HG02642 (cell line): ENCODE data around the gene BEX4.
A peak's percentile ranks its signal among the peaks of the same experiment; 100 is the strongest.
"Not testable (repeated sequence)": the region's sequence is repeated elsewhere in the genome, so short reads cannot be mapped to it uniquely, and the experiment has no call there.

Source experiments
- ATAC-seq: cut with Tn5 transposase; IDR thresholded peaks from one replicate; pipeline ENCODE4 v1.9.1; 2021; ENCODE audit warnings: mild to moderate bottlenecking; ENCODE audit not compliant: unreplicated experiment, poor library complexity

Gene BEX4, protein sequence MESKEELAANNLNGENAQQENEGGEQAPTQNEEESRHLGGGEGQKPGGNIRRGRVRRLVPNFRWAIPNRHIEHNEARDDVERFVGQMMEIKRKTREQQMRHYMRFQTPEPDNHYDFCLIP

DNA sequence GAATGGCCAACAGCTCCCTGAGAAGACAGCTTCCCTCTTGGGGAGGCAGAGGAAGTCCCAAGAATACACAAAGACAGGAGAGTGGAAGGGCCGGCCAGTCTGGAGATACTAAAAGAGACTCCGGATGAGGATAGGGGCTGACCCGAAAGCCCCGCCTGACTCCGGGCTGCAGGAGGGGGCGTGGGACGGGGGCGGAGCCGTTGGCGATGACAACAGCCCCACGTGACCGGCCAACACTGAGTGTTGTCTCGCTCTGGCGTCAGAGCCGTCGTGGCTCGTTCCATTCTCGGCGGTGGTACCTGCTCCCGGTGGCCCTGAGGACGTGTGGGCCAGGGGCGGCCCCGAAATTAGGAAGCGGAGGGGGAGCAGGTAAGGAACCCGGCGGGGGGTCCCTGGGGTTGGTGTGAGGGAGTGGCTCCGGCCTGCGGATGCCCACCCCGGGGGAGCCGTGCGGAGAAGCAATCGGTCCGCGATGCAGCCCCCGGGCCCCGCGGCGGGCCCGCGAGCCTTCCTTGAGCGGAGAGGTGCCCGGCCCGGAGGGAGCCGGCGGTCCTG is at the start of gene BEX4:
Gene BEX4 (plus strand): TSS at position 239 of the 555 bp plus-strand sequence. CDS start 1,046 bp downstream, outside the sequence.
- peak; percentile 98 for ATAC-seq

GRCh38 chrX:103170216-103170615 is 44.7 kb upstream of the BEX4 start:
- ATAC-seq: no peak

DNA sequence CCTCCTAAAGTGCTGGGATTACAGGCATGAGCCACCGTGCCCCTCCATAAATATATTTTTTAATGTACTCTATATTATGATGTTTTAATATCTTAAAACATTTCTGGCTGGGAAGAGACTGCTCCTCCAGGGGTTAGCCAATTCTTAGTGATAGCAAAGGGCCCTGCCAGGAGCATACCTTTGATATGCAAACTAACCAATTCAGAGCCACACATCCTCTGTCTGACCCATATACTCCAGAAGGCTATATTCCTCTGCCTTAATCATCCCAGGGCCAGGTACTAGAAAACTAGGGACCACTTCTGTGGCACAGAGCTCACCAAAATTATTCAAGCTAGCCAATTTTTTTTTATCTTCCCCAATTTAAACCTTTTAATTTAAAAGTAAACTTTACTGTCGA is 43.6 kb upstream of the BEX4 start:
- ATAC-seq: no peak

DNA sequence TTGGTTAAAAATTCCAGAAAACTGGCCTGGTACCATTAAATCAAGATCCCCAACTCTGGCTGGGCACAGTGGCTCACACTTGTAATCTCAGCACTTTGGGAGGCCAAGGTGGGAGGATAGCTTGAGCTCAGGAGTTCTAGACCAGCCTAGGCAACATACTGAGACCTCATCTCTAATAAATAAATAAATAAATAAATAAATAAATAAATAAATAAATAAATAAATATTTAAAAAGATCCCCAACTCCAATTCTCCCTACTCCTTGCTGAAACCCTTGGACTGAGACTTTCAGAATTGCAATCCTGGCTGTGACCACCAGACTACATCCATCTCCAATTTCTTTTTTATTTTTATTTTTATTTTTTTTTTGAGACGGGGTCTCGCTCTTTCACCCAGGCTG is 39.7 kb upstream of the BEX4 start:
- ATAC-seq: not testable (repeated sequence)

GRCh38 chrX:103175944-103176753 is 38.8 kb upstream of the BEX4 start:
- peak; percentile 53 for ATAC-seq

GRCh38 chrX:103177556-103177955 is 37.4 kb upstream of the BEX4 start:
- ATAC-seq: no peak

- no peak for ATAC-seq
These were observed 31.0 kb upstream of the BEX4 start for GRCh38 chrX:103183912-103184311.

DNA sequence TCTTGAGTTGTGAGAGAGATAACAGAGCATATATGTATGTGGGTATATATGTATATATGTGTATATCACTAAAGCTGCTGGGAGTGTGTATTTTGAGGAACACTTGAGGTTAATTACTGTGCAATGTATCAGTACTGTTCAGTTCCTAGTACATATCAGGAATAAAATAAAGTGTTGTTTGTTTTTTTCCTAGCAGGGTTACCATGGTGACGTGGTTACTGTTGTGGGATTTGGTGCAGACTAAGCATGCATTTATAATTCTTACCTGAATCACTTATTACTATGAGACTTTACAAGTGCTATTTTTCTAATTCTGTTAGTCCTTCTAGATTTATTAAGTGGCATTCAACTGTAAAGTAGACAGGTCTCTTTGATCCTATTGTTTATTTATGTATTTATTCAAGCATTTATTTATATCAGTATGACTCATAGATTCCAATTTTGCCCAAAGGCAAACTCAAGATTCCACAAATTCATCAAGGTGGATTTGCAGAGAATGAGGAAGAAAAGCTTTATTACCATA is 26.9 kb upstream of the BEX4 start:
- ATAC-seq: no peak

DNA sequence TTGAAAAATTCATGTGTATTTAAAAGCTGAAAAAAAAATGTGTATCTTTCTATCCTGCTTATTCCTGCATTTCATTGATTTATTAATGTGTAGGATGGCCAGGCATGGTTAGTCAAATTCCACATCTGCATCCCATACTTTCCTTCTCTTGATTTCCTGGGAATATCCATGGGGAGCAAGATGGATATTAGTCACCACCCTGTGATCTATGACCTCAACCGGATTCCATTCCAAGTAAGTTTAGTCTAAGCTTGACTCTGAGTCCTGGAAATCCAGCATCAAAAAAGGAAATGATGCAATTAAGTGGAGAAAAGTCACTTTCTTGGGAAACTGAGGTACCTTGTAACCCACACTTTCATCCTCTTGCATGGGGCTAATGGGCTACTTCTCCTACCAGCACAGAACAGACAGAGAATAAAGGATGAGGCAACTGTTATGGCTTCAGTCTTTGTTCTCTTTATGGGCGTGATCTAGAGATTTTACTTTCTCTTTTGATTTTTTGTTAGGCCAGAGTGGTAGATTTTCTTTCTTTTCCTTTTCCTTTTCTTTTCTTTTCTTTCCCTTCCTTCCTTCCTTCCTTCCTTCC is 17.1 kb upstream of the BEX4 start:
- ATAC-seq: no peak

DNA sequence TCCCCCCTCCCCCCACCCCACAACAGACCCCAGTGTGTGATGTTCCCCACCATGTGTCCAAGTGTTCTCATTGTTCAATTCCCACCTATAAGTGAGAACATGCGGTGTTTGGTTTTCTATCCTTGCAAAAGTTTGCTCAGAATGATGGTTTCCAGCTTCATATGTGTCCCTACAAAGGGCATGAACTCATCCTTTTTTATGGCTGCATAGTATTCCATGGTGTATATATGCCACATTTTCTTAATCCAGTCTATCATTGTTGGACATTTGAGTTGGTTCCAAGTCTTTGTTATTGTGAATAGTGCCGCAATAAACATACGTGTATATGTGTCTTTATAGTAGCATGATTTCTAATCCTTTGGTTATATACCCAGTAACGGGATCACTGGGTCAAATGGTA is 16.2 kb upstream of the BEX4 start:
- ATAC-seq: not testable (repeated sequence)

DNA sequence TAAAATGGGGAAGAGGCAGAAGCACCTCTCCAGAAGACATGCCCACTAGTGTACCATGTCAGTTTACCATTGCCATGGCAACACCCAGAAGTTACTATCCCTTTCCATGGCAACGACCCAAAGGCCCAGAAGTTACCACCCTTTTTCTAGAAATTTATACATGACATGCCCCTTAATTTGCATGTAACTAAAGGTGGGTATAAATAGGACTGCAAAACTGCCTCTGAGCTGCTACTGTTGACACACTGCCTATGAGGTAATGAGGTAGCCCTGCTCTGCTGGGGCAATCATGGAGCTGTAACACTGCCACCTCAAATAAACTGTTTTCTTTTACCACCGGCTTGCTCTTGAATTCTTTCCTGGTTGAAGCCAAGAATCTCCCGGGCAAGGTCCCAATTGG is 13.9 kb upstream of the BEX4 start:
- no peak for ATAC-seq

DNA sequence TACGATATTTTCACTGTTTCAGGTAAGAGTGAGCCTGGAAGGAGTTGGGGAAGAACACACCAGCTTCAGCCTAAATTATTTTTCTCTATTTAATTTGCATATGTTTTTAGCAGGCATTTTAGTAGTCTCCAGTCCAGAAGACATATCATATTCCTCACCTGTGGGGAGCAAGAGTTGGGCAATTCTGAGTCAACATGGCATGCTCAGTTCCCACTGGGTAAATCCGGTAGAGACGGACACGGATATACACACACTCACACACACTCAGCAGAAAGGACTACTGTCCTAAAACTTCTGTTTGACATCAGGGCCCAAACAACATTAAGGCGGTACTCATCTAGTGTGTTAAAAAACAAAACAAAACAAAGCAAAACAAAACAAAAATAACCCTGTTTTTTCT is 4.9 kb upstream of the BEX4 start:
- no peak for ATAC-seq

- no peak for ATAC-seq
These were observed 3.7 kb upstream of the BEX4 start for GRCh38 chrX:103211012-103211715.

DNA sequence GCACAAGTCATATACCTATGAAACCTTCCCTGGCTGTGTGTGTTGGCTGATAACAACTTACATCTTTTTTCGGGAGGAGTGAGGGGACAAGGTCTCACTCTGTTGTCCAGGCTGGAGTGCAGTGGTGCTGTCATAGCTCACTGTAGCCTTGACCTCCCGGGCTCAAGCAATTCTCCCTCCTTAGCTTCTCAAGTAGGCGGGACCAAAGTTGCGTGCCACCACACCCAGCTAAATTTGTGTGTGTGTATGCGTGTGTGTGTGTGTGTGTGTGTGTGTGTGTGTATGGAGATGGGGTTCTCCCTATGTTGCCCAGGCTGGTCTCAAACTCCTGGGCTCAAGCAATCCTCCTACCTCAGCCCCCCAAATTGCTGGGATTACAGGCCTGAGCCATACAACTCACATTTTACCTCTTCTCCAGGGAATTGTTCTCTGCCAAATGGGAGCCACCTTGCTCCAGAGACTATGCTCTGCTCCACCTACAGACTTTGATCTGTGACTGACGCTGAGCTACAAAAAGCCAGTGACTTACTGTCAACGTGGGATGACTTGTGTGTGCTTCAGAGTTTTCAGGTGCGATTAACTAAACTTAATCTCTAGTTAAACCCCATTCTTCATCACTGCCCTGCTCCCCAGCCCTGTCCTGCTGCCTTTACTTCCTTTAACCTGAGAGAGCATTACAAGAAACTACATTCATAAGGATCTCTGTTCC is 2.0 kb upstream of the BEX4 start:
- ATAC-seq: no peak

GRCh38 chrX:103215425-103215991 is 600 bp downstream of the BEX4 start:
- ATAC-seq: peak; percentile 30

GRCh38 chrX:103220511-103221323 is 5.8 kb downstream of the BEX4 start:
- no peak for ATAC-seq

DNA sequence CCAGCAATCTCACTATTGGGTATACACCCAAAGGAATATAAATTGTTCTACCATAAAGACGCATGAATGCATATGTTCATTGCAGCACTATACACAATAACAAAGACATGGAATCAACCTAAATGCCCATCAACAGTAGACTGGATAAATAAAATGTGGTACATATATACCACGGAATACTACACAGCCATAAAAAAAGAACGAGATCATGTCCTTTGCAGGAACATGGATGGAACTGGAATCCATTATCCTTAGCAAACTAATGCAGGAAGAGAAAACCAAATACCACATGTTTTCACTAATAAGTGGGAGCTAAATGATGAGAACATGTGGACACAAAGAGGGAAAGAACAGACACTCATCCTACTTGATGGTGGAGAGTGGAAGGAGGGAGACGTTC is 11.0 kb downstream of the BEX4 start:
- ATAC-seq: not testable (repeated sequence)

DNA sequence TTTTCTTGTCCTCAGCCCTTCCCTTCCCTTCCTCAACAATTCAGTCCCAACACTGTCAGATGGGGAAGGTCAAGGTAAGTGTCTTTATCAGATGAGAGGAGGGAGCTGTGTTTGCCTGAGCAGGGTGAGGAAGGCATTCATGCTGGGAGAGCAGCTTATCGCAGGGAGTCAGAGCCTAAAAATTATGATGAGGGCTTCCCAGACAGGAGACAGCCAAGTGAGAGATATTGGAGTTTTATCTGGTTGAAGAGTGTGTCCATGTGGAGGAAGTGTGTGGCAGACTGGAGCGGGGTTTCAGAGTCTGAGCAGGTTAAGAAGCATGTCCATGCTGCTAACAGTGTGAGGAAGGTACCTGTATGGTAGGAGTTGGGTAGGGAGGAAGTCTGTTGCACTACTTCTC is 18.4 kb downstream of the BEX4 start:
- ATAC-seq: no peak

DNA sequence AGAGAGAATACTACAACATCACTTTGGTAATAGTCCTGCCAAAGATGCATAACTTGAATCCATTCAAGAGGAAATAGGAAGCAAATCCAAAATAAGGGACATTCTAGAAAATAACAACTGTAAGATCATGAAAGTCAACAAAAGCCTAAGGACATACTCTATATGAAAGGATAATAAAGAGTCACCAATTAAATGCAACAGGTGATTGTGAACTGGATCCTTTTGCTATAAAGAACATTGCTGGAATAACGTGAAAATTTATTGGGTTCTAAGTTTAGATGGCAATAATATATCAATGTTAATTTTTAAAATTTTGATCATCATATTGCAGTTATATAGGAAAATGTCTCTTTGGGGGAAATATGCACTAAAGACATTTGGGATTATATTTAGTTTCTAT is 20.0 kb downstream of the BEX4 start:
- ATAC-seq: no peak
